ENCODE data around the gene MYO19. TPM values are rescaled to one million over a fixed set of nuclear protein-coding genes. Genes with fewer than 3 reads are reported as not detected.
A peak's percentile ranks its signal among the peaks of the same experiment; 100 is the strongest.

The MYO19 gene
- total and polyA plus RNA-seq, 9 of the 15 experiments (the other 6 are each of a cell fraction or from before 2014, with no cell fraction given), result 21.6 to 176 (median 129) TPM

GRCh38 chr17:36486204-36487194 is 48.2 kb downstream of the MYO19 start, which contains the start of gene ZNHIT3 (continued):
- TF ChIP-seq RERE (CRISPR knock-in tag; IDR thresholded peaks at IDR 0.05; ENCODE audit: borderline replicate concordance), result no peak
- no peak for TF ChIP-seq MEF2A (IDR thresholded peaks at IDR 0.05; ENCODE audit: control insufficient read depth, low read depth, low read length)
- no peak for TF ChIP-seq HINFP (tag; conservative IDR thresholded peaks at IDR 0.05; ENCODE audit: low read depth)
- no peak for TF ChIP-seq ZNF274 (IDR thresholded peaks at IDR 0.05; ENCODE audit: borderline replicate concordance, low read depth, low read length)
- no peak for TF ChIP-seq RBM17 (IDR thresholded peaks at IDR 0.05; ENCODE audit: borderline replicate concordance, low read depth, low read length)
- TF ChIP-seq ELF2 (CRISPR knock-in tag; IDR thresholded peaks at IDR 0.05), result peak; percentile 69; the same call in 1 of the 2 replicates
- TF ChIP-seq ZNF764 (CRISPR knock-in tag; IDR thresholded peaks at IDR 0.05; ENCODE audit: low read depth), result no peak
- TF ChIP-seq ZFP91 (CRISPR knock-in tag; IDR thresholded peaks at IDR 0.05), result no peak
- TF ChIP-seq ATF4 (CRISPR knock-in tag; IDR thresholded peaks at IDR 0.05), result no peak
- TF ChIP-seq TEAD4 (IDR thresholded peaks at IDR 0.05; ENCODE audit: low read length), result no peak
- TF ChIP-seq TEAD4 (CRISPR knock-in tag; IDR thresholded peaks at IDR 0.05; ENCODE audit: borderline replicate concordance), result no peak
- TF ChIP-seq TBL1XR1 (IDR thresholded peaks at IDR 0.05; ENCODE audit: low read length in 2 of 2), result no peak
- TF ChIP-seq ZBTB5 (IDR thresholded peaks at IDR 0.05), result no peak
- no peak for TF ChIP-seq ZNF212 (CRISPR knock-in tag; IDR thresholded peaks at IDR 0.05)

Data from K562 (cell line).